ENCODE data around the gene SMC2. TPM values are rescaled to one million over a fixed set of nuclear protein-coding genes. Genes with fewer than 3 reads are reported as not detected.
A peak's percentile ranks its signal among the peaks of the same experiment; 100 is the strongest.

SMC2 gene
- total and polyA plus RNA-seq, 9 donors = 17.4 to 32.7 (median 27.3) TPM

GRCh38 chr9:104143550-104143910 lies 49.4 kb downstream of the SMC2 start:
- Histone ChIP-seq H3K36me3 (ENCODE audit: control insufficient read depth, insufficient read depth, low read length) (peaks cover 10% of the 10 kb centered on the region), H3K27me3 (ENCODE audit: control insufficient read depth, insufficient read depth, low read length) (no peaks in the 10 kb centered on the region), H3K4me3 (ENCODE audit: low read length) (no peak overlapping the region), H3K4me1 (ENCODE audit: control insufficient read depth, insufficient read depth, low read length) (no peaks in the 10 kb centered on the region), H3K9me3 (replicated peaks; ENCODE audit: control insufficient read depth, low read depth, low read length) (no peaks in the 10 kb centered on the region), H3K27ac (ENCODE audit: low read length) (no peak overlapping the region)
- WGBS (ENCODE audit: insufficient coverage) = no CpG with 5 or more reads among the region's 3 CpGs
- DNase-seq = no peak

GRCh38 chr9:104144336-104144735 lies 50.2 kb downstream of the SMC2 start:
- no CpG with 5 or more reads among the region's 1 CpG for WGBS (ENCODE audit: insufficient coverage)
- H3K4me3 ChIP-seq (ENCODE audit: low read length) = no peak overlapping the region
- H3K9me3 ChIP-seq (replicated peaks; ENCODE audit: control insufficient read depth, low read depth, low read length) = no peaks in the 10 kb centered on the region
- DNase-seq = no peak
- H3K4me1 ChIP-seq (ENCODE audit: control insufficient read depth, insufficient read depth, low read length) = no peaks in the 10 kb centered on the region
- H3K27me3 ChIP-seq (ENCODE audit: control insufficient read depth, insufficient read depth, low read length) = no peaks in the 10 kb centered on the region
- H3K36me3 ChIP-seq (ENCODE audit: control insufficient read depth, insufficient read depth, low read length) = peaks cover 10% of the 10 kb centered on the region
- no peak overlapping the region for H3K27ac ChIP-seq (ENCODE audit: low read length)

GRCh38 chr9:104173067-104173466 lies 79.0 kb downstream of the SMC2 start:
- WGBS (ENCODE audit: insufficient coverage) = no CpG with 5 or more reads among the region's 1 CpG
- no peak overlapping the region for H3K4me3 ChIP-seq (ENCODE audit: low read length)
- H3K9me3 ChIP-seq (replicated peaks; ENCODE audit: control insufficient read depth, low read depth, low read length) = no peaks in the 10 kb centered on the region
- H3K4me1 ChIP-seq (ENCODE audit: control insufficient read depth, insufficient read depth, low read length) = no peaks in the 10 kb centered on the region
- no peak for DNase-seq
- no peaks in the 10 kb centered on the region for H3K27me3 ChIP-seq (ENCODE audit: control insufficient read depth, insufficient read depth, low read length)
- no peaks in the 10 kb centered on the region for H3K36me3 ChIP-seq (ENCODE audit: control insufficient read depth, insufficient read depth, low read length)
- no peak overlapping the region for H3K27ac ChIP-seq (ENCODE audit: low read length)

GRCh38 chr9:104177003-104177611 lies 83.0 kb downstream of the SMC2 start:
- no peaks in the 10 kb centered on the region for H3K4me1 ChIP-seq (ENCODE audit: control insufficient read depth, insufficient read depth, low read length)
- H3K27me3 ChIP-seq (ENCODE audit: control insufficient read depth, insufficient read depth, low read length) = no peaks in the 10 kb centered on the region
- H3K9me3 ChIP-seq (replicated peaks; ENCODE audit: control insufficient read depth, low read depth, low read length) = no peaks in the 10 kb centered on the region
- no peak overlapping the region for H3K27ac ChIP-seq (ENCODE audit: low read length)
- peak; percentile 2 for DNase-seq
- no peaks in the 10 kb centered on the region for H3K36me3 ChIP-seq (ENCODE audit: control insufficient read depth, insufficient read depth, low read length)
- 60% methylated on average over 1 of the region's 3 CpGs for WGBS (ENCODE audit: insufficient coverage)
- H3K4me3 ChIP-seq (ENCODE audit: low read length) = no peak overlapping the region

GRCh38 chr9:104177676-104178075 lies 83.6 kb downstream of the SMC2 start:
- H3K36me3 ChIP-seq (ENCODE audit: control insufficient read depth, insufficient read depth, low read length) = no peaks in the 10 kb centered on the region
- H3K27ac ChIP-seq (ENCODE audit: low read length) = no peak overlapping the region
- no peak overlapping the region for H3K4me3 ChIP-seq (ENCODE audit: low read length)
- no peak for DNase-seq
- no peaks in the 10 kb centered on the region for H3K27me3 ChIP-seq (ENCODE audit: control insufficient read depth, insufficient read depth, low read length)
- H3K9me3 ChIP-seq (replicated peaks; ENCODE audit: control insufficient read depth, low read depth, low read length) = no peaks in the 10 kb centered on the region
- H3K4me1 ChIP-seq (ENCODE audit: control insufficient read depth, insufficient read depth, low read length) = no peaks in the 10 kb centered on the region

Measured in muscle of leg (tissue), 11 donors.